Naive thymus-derived CD4-positive, alpha-beta T cell (primary cell): ENCODE data around the gene TCAP. TPM values are rescaled to one million over a fixed set of nuclear protein-coding genes. Genes with fewer than 3 reads are reported as not detected.
A peak's percentile ranks its signal among the peaks of the same experiment; 100 is the strongest.

Source experiments
- ATAC-seq: fragments of 150-1000 bp; cut with Tn5 transposase; 2 replicates; pipeline ENCODE4 v1.10.0; 2021; ENCODE audit warnings: mild to moderate bottlenecking, moderate library complexity
- CTCF ChIA-PET: fragments of 350-600 bp; sonication (Branson Sonifier 250); formaldehyde crosslinking; loops from one replicate; lab custom pipeline; 2021; ENCODE audit warnings: antibody characterized with exemption; lab: Charles Lee
- POLR2A ChIA-PET: fragments of 350-600 bp; sonication (Branson Sonifier 250); formaldehyde crosslinking; loops from one replicate; lab custom pipeline; 2021; ENCODE audit warnings: antibody characterized with exemption, inconsistent platforms; lab: Charles Lee
- DNase-seq, 9 donors: peaks; one replicate each; pipeline versions ENCODE4 v3.0.0 to v3.0.0-alpha.2; 2020 to 2022; ENCODE audit warnings: mixed read lengths in 1 of 9
- H3K27ac ChIP-seq: one replicate; pipeline ENCODE4 v1.7.0; 2013; ENCODE audit warnings: mild to moderate bottlenecking, low read depth, low read length, moderate library complexity
- H3K27me3 ChIP-seq, 2 donors: one replicate each; pipeline ENCODE4 v1.7.0; 2013; ENCODE audit warnings: low read length in 2 of 2, mild to moderate bottlenecking in 2 of 2, moderate library complexity in 2 of 2; ENCODE audit not compliant: control insufficient read depth in 2 of 2, insufficient read depth in 2 of 2
- H3K36me3 ChIP-seq, 3 experiments: 1 replicate in 2 of 3; 2 replicates in 1 of 3; pipeline ENCODE4 v1.7.0; 2013; ENCODE audit warnings: low read length in 3 of 3, mild to moderate bottlenecking in 3 of 3, moderate library complexity in 1 of 3; ENCODE audit not compliant: insufficient read depth in 3 of 3, control insufficient read depth in 2 of 3
- H3K4me1 ChIP-seq, 2 donors: one replicate each; pipeline ENCODE4 v1.7.0; 2013; ENCODE audit warnings: low read length in 2 of 2, mild to moderate bottlenecking in 2 of 2, moderate library complexity in 1 of 2; ENCODE audit not compliant: control insufficient read depth in 2 of 2, insufficient read depth in 2 of 2
- H3K4me3 ChIP-seq: 2 replicates; pipeline ENCODE4 v1.7.0; 2013; ENCODE audit warnings: mild to moderate bottlenecking, low read length
- H3K9me3 ChIP-seq, 3 experiments: 1 replicate in 2 of 3; 2 replicates in 1 of 3; pipeline ENCODE4 v1.7.0; 2013; ENCODE audit warnings: low read length in 3 of 3; ENCODE audit not compliant: control insufficient read depth in 2 of 3
- H3K27ac Mint-ChIP-seq, 9 donors: one replicate each; pipeline ENCODE4 v1.8.0; 2020 to 2022; ENCODE audit warnings: mixed read lengths in 9 of 9, mild to moderate bottlenecking in 8 of 9, moderate library complexity in 5 of 9, inconsistent platforms in 2 of 9
- H3K27me3 Mint-ChIP-seq, 5 donors: one replicate each; pipeline ENCODE4 v1.8.0; 2021 to 2022; ENCODE audit warnings: mixed read lengths in 5 of 5, mild to moderate bottlenecking in 1 of 5
- H3K36me3 Mint-ChIP-seq, 5 donors: one replicate each; pipeline ENCODE4 v1.8.0; 2020 to 2022; ENCODE audit warnings: mixed read lengths in 5 of 5, mild to moderate bottlenecking in 3 of 5, inconsistent platforms in 1 of 5
- H3K4me1 Mint-ChIP-seq, 7 donors: one replicate each; pipeline ENCODE4 v1.8.0; 2020 to 2022; ENCODE audit warnings: mixed read lengths in 7 of 7, mild to moderate bottlenecking in 3 of 7, inconsistent platforms in 1 of 7
- H3K4me3 Mint-ChIP-seq, 10 donors: one replicate each; pipeline ENCODE4 v1.8.0; 2020 to 2022; ENCODE audit warnings: mild to moderate bottlenecking in 10 of 10, mixed read lengths in 10 of 10, moderate library complexity in 6 of 10, inconsistent platforms in 2 of 10
- H3K9me3 Mint-ChIP-seq, 11 donors: one replicate each; pipeline ENCODE4 v1.8.0; 2020 to 2022; ENCODE audit warnings: mixed read lengths in 11 of 11, mild to moderate bottlenecking in 4 of 11, inconsistent platforms in 1 of 11, moderate library complexity in 1 of 11
- intact Hi-C, 2 donors: fragments of 100-400 bp; cut with micrococcal nuclease; formaldehyde crosslinking; loops; one replicate each; pipeline ENCODE4 v1.15.1; 2023
- polyA plus RNA-seq, 2 donors: library from polyadenylated mRNA; unstranded; fragments of 300-500 nt; fragmentation: Illumina TruSeq; gene quantifications; one replicate each; pipeline ENCODE4 v1.2.3, GENCODE V29; 2021
- total RNA-seq, 6 experiments: library from RNA in 5 of 6; stranded (reverse) in 5 of 6; gene quantifications; 1 replicate in 5 of 6; 2 replicates in 1 of 6; pipeline ENCODE4 v1.2.3 and lab custom pipeline; 2021 to 2026

Gene TCAP
- total and polyA plus RNA-seq, 7 experiments from 2014 or later = 0.12 to 10.5 (median 3.3) TPM; not detected in 1

GRCh38 chr17:39677542-39678339 lies 12.6 kb downstream of the TCAP start:
- POLR2A ChIA-PET = interaction anchor here (0.8 to 3.7 kb wide), 4 partner anchors 11 to 52 kb away, joined by 3 to 43 read pairs (median 3); partner anchors contain the start of genes MIEN1 and PGAP3
- Mint-ChIP-seq H3K4me3 (peak overlapping the region in 1 of 10 donors; percentile 57), H3K9me3 (no peaks in the 10 kb centered on the region), H3K4me1 (peaks cover 33 to 62% (median 53%) of the 10 kb centered on the region in 7 donors), H3K27me3 (no peaks in the 10 kb centered on the region), H3K36me3 (peaks cover 0 to 23% (median 9%) of the 10 kb centered on the region in 5 donors), H3K27ac (peak overlapping the region; percentile 10 to 97 (median 79))
- Histone ChIP-seq H3K4me3 (no peak overlapping the region), H3K36me3 (no peaks in the 10 kb centered on the region), H3K27me3 (no peaks in the 10 kb centered on the region), H3K4me1 (peaks cover 45 to 65% of the 10 kb centered on the region in 2 donors), H3K9me3 (no peaks in the 10 kb centered on the region), H3K27ac (no peak overlapping the region)
- CTCF ChIA-PET = interaction anchor here (0.6 to 2.8 kb wide), 5 partner anchors 8 to 106 kb away, joined by 3 to 14 read pairs (median 5); partner anchors contain the start of genes PGAP3 and PNMT
- ATAC-seq (no peak), DNase-seq (no peak)
- intact Hi-C loops = loop anchor here in 1 of 2 donors (2.0 kb wide), 1 partner anchor 53 kb away; the partner anchor contains the start of gene MIEN1

GRCh38 chr17:39678340-39679116 lies 13.4 kb downstream of the TCAP start:
- Mint-ChIP-seq H3K27me3 (no peaks in the 10 kb centered on the region), H3K27ac (peak overlapping the region; percentile 89 to 97 (median 93)), H3K4me3 (peak overlapping the region in 5 of 10 donors; percentile 17 to 76 (median 73)), H3K36me3 (peaks cover 5 to 31% (median 15%) of the 10 kb centered on the region in 5 donors), H3K9me3 (no peaks in the 10 kb centered on the region), H3K4me1 (peaks cover 33 to 62% (median 53%) of the 10 kb centered on the region in 7 donors)
- Histone ChIP-seq H3K27ac (peak overlapping the region; percentile 71), H3K4me3 (no peak overlapping the region), H3K36me3 (no peaks in the 10 kb centered on the region), H3K9me3 (no peaks in the 10 kb centered on the region), H3K4me1 (peaks cover 45 to 65% of the 10 kb centered on the region in 2 donors), H3K27me3 (no peaks in the 10 kb centered on the region)
- no peak for ATAC-seq
- DNase-seq = no peak
- intact Hi-C loops = loop anchor here in 1 of 2 donors (1.0 to 2.0 kb wide), 3 partner anchors 9 to 52 kb away; partner anchors contain the start of genes MIEN1 and PNMT
- ChIA-PET POLR2A (interaction anchor here (0.7 to 3.7 kb wide), 8 partner anchors 8 to 51 kb away, joined by 3 to 43 read pairs (median 4); partner anchors contain the start of genes MIEN1, PGAP3, PNMT and STARD3), CTCF (interaction anchor here (0.6 to 2.8 kb wide), 10 partner anchors 7 to 322 kb away, joined by 3 to 14 read pairs (median 5); partner anchors contain the start of genes PGAP3 and PNMT)

- Mint-ChIP-seq H3K27ac (peak overlapping the region; percentile 89 to 97 (median 93)), H3K4me3 (peak overlapping the region; percentile 33 to 76 (median 72)), H3K9me3 (no peaks in the 10 kb centered on the region), H3K27me3 (no peaks in the 10 kb centered on the region), H3K36me3 (peaks cover 5 to 36% (median 19%) of the 10 kb centered on the region in 5 donors), H3K4me1 (peaks cover 35 to 62% (median 53%) of the 10 kb centered on the region in 7 donors)
- Histone ChIP-seq H3K27ac (peak overlapping the region; percentile 71), H3K4me3 (peak overlapping the region; percentile 0), H3K4me1 (peaks cover 45 to 65% of the 10 kb centered on the region in 2 donors), H3K27me3 (no peaks in the 10 kb centered on the region), H3K36me3 (peaks cover 0 to 5% (median 0%) of the 10 kb centered on the region in 3 experiments), H3K9me3 (no peaks in the 10 kb centered on the region)
- intact Hi-C loops = loop anchor here in 1 of 2 donors (1.0 to 2.0 kb wide), 3 partner anchors 8 to 51 kb away; partner anchors contain the start of genes MIEN1 and PNMT
- ChIA-PET CTCF (interaction anchor here (0.7 to 2.8 kb wide), 8 partner anchors 8 to 58 kb away, joined by 3 to 14 read pairs (median 4); partner anchors contain the start of genes PGAP3 and PNMT), POLR2A (interaction anchor here (0.6 to 3.7 kb wide), 15 partner anchors 9 to 76 kb away, joined by 3 to 43 read pairs (median 4); partner anchors contain the start of genes MIEN1, PGAP3, PNMT and STARD3)
- DNase-seq (peak in 7 of 9 donors; percentile 42 to 63 (median 55)), ATAC-seq (peak; percentile 79)
Observed at GRCh38 chr17:39679521-39680192, 14.5 kb downstream of the TCAP start.

- H3K36me3 Mint-ChIP-seq = peaks cover 10 to 36% (median 26%) of the 10 kb centered on the region in 5 donors
- H3K9me3 ChIP-seq = no peaks in the 10 kb centered on the region
- intact Hi-C loops = no loop called here
- H3K27me3 ChIP-seq = no peaks in the 10 kb centered on the region
- ATAC-seq (no peak), DNase-seq (no peak)
- H3K9me3 Mint-ChIP-seq = peaks cover 0 to 3% (median 0%) of the 10 kb centered on the region in 11 donors
- H3K4me3 Mint-ChIP-seq = no peak overlapping the region
- H3K4me3 ChIP-seq = no peak overlapping the region
- H3K27ac Mint-ChIP-seq = peak overlapping the region in 3 of 9 donors; percentile 29 to 68 (median 41)
- no peak overlapping the region for H3K27ac ChIP-seq
- H3K4me1 ChIP-seq = peaks cover 27 to 33% of the 10 kb centered on the region in 2 donors
- peaks cover 0 to 13% (median 0%) of the 10 kb centered on the region in 3 experiments for H3K36me3 ChIP-seq
- ChIA-PET POLR2A (interaction anchor here (0.6 to 1.1 kb wide), 2 partner anchors 8 to 431 kb away, joined by 4 to 8 read pairs; no protein-coding TSS in a partner anchor), CTCF (interaction anchor here (1.4 kb wide), 1 partner anchor 46 kb away, joined by 4 read pairs; the partner anchor contains the start of gene MIEN1)
- no peaks in the 10 kb centered on the region for H3K27me3 Mint-ChIP-seq
- H3K4me1 Mint-ChIP-seq = peaks cover 30 to 53% (median 47%) of the 10 kb centered on the region in 7 donors
Observed at GRCh38 chr17:39683295-39683939, 18.3 kb downstream of the TCAP start.

- ATAC-seq = no peak
- POLR2A ChIA-PET = interaction anchor here (1.1 kb wide), 1 partner anchor 7 kb away, joined by 4 read pairs; no protein-coding TSS in a partner anchor
- H3K36me3 Mint-ChIP-seq = peaks cover 10 to 35% (median 26%) of the 10 kb centered on the region in 5 donors
Observed at GRCh38 chr17:39684369-39685192, 19.4 kb downstream of the TCAP start.

More at GRCh38 chr17:39684369-39685192, 19.4 kb downstream of the TCAP start:
- peaks cover 0 to 13% (median 0%) of the 10 kb centered on the region in 3 experiments for H3K36me3 ChIP-seq
- Mint-ChIP-seq H3K4me1 (peaks cover 27 to 49% (median 42%) of the 10 kb centered on the region in 7 donors), H3K4me3 (no peak overlapping the region), H3K27me3 (no peaks in the 10 kb centered on the region), H3K9me3 (peaks cover 0 to 6% (median 0%) of the 10 kb centered on the region in 11 donors), H3K27ac (peak overlapping the region in 2 of 9 donors; percentile 28 to 34)
- DNase-seq = no peak
- H3K27ac ChIP-seq = no peak overlapping the region
- CTCF ChIA-PET = interaction anchor here (1.4 kb wide), 1 partner anchor 45 kb away, joined by 4 read pairs; the partner anchor contains the start of gene MIEN1
- peaks cover 27 to 28% of the 10 kb centered on the region in 2 donors for H3K4me1 ChIP-seq
- intact Hi-C loops = loop anchor here in 1 of 2 donors (5.0 kb wide), 2 partner anchors 47 to 298 kb away; partner anchors contain the start of genes PSMD3 and STARD3
- H3K27me3 ChIP-seq = no peaks in the 10 kb centered on the region
- no peak overlapping the region for H3K4me3 ChIP-seq
- H3K9me3 ChIP-seq = no peaks in the 10 kb centered on the region
